Thyroid gland (tissue), 4 donors: Measurements from ENCODE around the gene LRP1-AS.

Experiments
- CTCF ChIP-seq, 6 experiments: fragments of 200-600 bp in 3 of 6; fragments of 450-650 bp in 3 of 6; sonication (generic) in 3 of 6; IDR thresholded peaks; one replicate each; pipeline ENCODE4 v1.5.1; 2016 to 2019; ENCODE audit warnings: antibody characterized with exemption in 6 of 6, mild to moderate bottlenecking in 2 of 6, inconsistent platforms in 1 of 6, moderate library complexity in 1 of 6
- POLR2A ChIP-seq, 2 donors: fragments of 450-650 bp; IDR thresholded peaks; one replicate each; pipeline ENCODE4 v1.6.1; 2017; ENCODE audit warnings: antibody characterized with exemption in 2 of 2, mild to moderate bottlenecking in 2 of 2, moderate library complexity in 1 of 2

GRCh38 chr12:57157588-57158173 is 10.3 kb upstream of the LRP1-AS start:
- TF ChIP-seq CTCF (IDR thresholded peaks at IDR 0.05) (no peak), POLR2A (IDR thresholded peaks at IDR 0.05) (no peak)
